HG03575 (cell line): ENCODE measurements around the gene DTNB.
"Not testable (repeated sequence)": the region's sequence is repeated elsewhere in the genome, so short reads cannot be mapped to it uniquely, and the experiment has no call there.

Experiments
- ATAC-seq: cut with Tn5 transposase; IDR thresholded peaks from one replicate; pipeline ENCODE4 v1.9.1; 2021; ENCODE audit not compliant: unreplicated experiment, insufficient number of reproducible peaks, low FRiP score; ENCODE audit errors: extremely low read depth

DTNB gene

DNA sequence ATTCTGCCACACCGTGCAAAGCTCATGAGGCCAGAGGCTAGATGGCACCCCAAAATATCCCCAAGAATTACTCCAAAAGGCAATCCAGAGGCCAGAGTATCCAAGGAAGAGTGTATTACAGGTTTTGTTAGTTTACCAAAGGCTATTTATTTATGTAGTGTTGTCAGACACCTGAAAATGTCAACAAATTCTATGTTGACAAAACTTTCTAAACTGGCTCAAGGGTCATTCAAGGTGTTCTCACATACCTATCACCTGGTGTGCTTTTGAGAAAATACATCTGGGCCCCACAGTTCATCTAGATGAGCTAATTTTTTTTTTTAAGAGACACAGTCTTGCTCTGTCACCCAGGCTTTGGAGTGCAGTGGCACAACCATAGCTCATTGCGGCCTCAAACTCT, 12.4 kb upstream of the DTNB start:
- no peak for ATAC-seq

DNA sequence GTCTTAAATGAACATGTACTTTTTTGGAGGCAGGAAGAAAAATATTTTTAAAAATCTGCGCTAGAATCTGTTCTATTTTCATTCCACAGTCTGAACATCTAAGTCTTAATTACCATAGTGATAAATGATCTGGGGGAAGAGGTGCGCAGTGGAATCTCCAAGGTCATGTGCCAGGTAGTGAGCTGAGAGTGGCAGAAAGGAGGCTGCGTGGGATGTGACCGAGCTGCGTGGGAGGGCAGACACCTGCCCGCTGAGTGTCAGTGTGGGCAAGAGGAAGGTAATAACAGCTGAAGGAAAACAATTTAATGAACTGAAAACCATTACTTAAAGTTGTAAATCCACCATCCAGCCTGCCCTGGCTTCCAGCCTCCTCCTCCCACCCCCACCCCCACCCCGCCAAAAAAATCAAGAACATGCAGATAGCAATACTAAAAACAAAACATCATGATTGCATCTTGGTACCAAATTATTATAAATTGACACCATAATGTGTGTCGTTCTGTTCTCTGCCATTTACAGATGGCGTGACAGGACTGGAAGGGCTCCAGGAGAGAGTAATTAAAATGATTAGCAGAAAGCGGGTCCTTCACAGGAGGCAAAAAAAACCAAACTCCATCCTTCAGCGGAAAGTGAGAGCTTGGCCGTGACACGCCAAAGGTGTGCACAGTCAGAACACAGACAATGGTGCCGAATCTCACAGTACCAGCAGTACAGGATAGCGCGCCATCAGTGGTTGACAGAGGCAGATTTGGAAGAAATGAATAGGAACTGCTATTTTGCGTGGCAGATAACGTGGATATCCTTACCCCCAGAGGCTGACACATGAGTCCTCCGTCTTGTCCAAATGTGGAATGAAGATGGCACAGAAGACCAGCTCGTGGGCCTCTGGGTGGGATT, 11.4 kb upstream of the DTNB start:
- ATAC-seq: no peak

DNA sequence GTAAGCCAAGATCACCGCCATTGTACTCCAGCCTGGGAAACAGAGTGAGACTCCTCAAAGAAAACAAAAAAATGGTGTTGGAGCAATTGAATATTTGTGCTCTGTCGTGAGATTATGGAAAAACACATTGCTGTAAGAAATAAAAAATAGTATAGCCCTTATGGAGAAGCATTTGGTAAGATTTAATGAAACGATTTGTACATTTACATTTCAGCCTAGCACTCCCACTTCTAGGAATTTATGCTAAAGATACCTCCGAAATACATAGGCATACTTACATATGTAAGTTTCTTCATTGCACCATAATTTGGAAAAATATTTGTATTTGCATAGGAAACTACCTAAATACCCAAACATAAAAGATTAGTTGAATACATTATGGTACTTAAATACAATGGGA, 8.7 kb upstream of the DTNB start:
- ATAC-seq: no peak

DNA sequence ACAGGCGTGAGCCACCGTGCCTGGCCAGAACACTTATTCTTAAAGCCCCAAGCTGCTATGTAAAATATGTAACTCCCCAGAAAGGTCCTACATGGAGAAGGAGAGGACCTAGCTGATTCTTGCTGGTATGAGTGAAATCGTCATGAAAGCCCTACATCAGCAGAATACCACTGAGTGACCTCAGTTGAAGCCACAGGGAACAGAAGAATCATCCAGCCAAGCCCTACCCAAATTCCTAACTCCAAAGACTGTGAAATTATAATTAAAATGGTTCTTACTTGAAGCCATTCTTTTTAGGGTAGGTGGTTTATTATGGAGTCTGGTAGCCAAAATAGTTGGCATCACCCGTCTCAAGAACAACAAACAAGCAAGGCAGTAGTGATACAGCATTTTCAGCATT, 4.5 kb upstream of the DTNB start:
- ATAC-seq: no peak

DNA sequence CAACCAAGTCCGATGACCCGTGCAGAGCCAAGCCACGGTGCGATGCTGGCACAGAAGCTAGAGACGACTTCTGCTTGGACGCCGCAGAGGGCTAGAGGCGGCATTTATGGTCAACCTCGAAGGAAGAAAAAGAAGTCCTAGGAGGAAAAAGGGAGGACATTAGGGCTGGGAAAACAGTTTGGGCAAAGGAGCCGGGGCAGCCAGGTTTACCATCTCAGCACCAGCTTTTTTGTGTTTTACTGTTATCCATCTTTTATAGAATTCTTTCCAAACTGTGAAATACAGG, 643 bp upstream of the DTNB start:
- no peak for ATAC-seq

DNA sequence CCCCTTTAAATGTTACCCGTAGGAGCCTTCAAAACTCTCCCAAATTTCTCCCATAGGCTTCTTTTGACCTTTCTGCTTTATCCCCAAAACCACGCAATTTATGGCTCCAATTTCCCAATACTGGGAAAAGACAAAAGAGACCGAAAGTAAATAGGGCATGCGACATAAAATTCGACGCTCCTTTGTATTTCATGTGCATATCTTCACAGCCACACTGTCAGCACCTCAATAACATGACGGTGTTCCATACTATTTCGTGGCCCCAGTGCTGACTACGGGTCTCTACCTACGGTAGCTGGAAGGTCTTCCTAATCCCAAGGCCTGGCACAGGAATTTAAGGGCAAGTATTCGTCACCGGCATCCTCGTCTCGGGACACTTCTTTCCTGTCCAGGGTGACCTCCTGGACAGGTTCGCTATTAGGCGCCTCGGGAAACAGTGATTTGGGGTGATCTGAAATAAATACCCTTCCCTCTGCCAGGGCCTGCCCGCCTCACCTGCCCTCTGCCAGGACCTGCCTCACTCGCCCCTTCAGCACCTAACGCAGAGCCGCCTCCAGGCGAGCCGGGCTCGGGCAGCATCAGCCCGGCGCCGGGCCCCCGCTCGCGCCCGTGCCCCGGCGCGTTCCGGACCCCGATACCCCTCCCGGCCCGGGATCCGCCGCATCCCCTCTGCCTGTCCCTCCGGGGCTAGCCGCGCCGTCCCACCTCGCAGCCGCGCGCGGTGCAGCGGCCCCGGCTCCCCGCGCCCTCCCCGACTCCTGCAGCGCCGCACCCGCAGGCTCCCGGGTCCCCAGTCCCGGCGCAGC, 680 bp downstream of the DTNB start:
- ATAC-seq: no peak

DNA sequence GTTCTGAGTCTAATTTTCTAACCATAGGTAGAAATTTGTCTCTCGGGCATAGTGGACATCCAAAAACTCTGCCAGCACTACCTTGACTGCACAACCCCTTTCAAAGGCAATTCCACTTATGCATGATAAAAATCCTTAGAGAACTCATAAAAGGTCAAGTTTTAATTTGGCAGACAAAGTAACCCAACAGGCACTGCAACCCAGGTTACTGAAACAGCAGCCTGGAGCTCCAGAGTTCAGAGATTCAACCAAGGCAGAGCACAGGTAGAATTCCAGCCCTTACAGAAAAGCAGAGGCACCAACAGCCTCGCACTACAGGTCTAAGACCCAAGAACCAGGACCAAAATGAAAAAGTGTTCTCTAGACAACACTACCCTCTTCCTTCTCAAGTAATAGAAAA, 1.8 kb downstream of the DTNB start:
- ATAC-seq: no peak

DNA sequence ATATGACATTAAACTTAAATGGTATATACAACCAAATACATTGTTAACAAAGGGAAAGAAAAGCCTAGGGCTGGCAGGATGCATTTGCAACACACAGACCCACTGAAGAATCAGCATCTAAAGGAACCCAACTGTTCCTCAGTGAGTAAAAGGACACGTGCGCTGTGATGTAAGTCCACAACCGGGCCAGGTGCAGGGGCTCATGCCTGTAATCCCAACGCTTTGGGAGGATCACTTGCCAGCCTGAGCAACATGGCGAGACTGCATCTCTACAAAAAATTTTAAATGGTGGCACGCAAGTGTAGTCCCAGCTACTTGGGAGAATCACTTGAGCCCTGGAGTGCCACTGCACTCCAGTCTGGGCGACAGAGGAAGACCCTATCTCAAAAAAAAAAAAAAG, 3.9 kb downstream of the DTNB start:
- no peak for ATAC-seq

DNA sequence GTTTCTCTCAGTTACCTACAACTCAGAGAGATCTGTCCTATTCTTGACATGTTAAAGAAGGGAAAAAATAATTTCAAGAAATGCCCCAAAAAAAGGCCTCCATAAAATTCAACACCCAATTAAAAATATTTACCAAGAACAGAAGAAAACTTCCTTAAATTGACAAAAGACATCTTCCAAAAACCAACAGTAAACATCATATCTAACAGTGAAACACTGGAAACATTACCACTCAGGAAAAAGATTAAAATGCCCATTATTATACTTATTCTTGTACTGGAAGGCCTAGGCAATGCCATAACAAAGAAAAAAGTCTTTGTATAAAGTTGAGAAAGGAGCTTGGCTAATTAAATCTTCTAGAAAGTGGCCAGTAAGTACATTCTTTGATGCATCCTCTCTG, 7.2 kb downstream of the DTNB start:
- no peak for ATAC-seq

DNA sequence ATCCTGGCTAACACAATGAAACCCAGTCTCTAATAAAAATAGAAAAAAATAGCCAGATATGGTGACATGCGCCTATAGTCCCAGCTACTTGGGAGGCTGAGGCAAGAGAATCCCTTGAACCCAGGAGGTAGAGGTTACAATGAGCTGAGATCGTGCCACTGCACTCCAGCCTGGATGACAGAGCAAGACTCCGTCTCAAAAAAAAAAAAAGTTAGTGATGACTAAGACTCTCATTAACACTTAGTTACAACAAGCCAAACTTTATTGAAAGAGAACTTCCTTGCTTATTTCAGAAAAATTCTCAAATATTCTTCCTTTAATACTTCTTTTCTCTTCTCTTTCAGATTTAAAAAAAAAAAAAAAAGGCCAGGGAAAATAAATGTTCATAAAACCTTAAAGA, 7.9 kb downstream of the DTNB start:
- ATAC-seq: not testable (repeated sequence)

DNA sequence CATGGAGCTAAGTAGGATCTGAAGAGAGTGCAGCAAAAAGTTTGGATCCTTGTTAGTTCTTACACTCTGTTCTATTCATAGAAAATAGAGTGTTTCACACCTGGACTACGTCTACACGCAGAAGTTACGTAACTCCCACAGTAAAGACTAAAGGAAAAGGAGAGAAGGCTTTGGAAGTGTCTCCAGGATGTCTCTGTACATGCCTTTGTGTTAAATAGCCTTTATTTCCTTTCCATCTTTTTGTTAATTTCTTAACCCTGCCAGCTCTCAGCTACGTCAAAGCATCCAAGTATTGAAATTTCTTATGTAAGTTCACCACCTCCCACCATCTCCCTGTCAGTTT, 8.4 kb downstream of the DTNB start:
- no peak for ATAC-seq

DNA sequence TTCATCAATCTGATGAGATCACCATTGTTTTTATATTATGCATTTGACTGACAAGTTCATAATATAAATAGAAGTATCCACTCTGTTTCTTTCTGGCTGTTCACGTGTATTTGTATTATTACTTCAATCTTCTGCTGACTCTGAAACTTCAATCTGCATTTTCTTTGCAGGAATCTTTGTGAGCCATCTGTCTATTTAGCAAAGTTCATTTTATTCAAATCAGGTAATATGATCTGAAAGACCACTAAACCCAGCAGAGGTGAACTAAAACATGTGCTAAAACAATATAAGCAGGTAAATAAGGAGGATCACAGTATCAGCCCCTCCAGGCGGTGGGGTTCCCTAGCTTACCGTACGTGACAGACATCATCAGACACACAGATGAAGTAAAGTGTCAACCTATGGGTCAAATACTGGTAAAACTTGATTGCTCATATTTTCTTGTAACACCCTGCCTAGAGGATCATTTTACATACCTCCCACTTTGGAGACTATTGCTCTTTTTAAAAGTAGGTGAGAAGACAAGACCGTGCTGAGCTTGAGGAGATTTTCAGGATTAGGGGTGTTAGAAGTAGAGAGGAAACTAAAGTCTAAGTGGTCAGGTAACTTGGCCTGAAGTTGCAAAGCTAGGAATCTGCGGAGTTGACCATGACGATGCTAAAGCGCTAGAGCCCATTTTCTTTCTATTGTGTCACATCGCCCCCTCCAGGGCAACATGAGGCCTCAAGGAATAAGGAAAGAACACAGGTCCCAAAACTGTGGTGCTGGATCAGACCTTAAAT, 9.0 kb downstream of the DTNB start:
- no peak for ATAC-seq

DNA sequence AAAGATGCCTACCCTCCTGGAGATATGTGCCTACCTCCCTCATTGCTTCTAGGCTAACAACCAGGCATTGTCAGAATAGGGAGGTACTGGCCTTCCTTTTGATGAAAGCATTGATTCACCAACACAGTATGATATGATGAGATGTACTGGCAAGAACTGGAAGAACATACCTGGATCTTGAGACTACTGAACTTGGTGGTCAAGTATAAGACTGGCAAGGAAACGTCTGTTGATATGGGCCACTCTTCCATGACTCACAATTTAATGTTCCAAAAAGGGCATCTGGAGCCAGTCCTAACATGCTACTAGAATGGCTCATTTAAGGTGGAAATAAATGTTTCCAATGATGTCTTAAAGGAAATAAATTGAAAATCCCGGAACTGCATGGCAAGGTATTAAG, 18.1 kb downstream of the DTNB start:
- no peak for ATAC-seq

DNA sequence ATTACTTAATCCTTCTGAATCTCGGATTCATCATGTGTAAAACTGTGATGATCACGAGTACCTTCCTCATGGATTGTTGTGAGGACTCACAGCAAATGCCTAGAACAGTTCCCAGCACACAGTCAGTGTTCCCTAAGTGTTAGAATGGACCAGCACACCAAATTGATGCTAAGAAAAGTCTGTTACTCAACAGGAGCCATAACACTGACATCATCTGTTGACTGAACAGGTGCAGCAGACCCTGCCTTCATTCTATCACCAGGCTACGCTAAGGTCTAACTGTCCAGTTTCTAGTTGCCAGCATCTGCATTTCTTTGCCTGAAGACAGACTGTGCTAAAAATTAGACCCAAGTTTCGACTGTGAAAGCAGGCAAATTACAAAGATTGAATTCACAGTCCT, 18.6 kb downstream of the DTNB start:
- no peak for ATAC-seq

DNA sequence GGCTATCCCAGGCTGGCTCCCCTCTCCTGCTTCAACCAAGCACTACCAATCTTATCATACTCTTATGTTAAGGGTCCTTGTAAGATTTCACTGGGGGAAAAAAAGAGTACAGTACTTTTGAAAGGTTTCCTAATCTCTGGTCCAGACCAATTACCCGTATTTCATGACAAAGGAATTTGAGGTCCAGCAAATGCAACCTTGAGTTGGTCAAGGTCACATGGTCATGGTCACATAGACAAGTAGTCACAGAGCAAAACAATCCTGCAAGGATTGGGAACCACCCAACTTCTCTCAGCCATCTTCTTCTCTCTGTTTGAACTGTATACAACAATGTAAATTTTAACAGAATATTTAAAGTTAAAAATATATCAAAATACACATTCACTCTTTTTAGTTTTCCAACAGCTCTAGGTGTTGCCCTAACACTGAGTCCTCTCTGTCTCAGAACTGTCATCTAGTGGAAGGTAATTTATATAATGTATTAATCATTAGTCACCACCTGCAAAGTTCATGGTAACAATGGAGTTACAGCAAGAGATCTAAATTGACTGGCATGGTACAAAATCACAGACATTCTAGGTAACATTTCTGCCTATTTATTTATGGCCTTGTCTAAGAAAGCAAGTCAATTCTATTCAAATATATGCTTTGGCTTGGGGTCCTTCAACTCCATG, 21.5 kb downstream of the DTNB start:
- ATAC-seq: no peak

DNA sequence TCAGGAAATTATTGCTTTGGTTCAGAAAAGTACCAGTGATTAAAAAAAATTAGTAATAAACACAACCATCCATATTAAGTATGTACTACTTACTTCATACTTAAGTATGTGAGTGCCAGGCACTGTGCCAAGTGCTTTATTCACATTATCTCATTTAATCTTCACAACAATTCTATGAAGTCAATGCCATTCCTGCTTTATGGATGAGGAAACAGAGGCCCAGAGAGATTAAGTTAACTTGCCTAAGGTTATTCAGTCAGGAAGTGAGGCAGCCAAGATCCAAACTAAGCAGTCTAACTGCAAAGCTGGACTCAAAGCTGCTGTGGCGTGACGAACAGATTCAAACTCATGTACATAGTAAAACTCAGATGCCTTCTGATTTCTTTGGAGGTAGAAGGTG, 22.3 kb downstream of the DTNB start:
- ATAC-seq: no peak

DNA sequence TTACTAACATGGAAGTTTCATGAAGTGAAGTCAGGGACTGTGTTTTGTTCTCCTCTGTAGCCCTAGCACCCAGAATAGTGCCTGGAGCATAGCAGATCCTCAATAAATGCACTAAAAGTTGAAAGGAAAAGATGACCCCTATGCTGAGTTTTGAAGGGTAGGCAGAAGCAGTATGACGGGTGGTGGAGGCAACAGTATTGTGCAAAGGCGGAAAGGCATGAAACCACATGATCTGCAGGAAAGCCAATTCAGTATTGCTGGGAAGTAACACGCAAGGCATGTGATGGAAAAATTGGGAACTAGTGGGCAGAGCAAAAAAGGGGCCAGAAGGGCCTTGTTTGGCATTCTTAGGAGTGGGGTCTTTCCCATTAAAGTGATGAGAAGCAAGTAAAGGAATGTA, 23.1 kb downstream of the DTNB start:
- ATAC-seq: no peak

DNA sequence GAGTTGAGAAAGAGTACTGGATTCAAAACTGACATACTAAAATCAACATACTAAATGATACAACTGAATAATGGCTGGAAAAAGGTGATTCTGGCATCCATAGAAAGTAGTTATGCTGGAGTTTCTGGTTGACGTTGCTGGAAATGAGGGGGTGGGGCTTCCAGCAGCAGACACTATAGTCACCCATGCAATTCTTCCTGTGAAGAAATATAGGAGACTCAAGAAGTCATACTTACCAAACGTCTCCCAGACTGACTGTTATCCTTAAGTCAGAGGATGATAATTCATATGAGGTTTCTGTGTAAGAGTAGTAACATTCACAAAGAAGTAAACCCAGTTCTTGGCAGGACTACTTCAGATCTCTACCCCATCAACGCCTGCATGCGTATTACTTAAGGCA, 23.6 kb downstream of the DTNB start:
- no peak for ATAC-seq

DNA sequence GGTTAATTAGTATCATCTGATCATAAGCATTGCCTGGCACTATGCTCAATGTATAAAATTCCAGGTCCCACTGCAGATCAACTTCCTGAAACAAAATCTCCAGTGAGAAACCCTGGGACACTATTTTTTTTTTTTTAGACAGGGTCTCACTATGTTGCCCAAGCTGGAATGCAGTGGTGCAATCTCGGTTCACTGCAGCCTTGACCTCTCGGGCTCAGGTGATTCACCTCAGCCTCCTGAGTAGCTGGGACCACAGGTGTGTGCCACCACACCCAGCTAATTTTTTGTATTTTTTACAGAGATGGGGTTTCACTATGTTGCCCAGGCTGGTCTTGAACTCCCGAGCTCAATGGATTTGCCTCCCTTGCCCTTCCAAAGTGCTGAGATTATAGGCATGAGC, 31.1 kb downstream of the DTNB start:
- ATAC-seq: no peak
